NCI-H1694 treated with DMSO at 0.1 percent for 48 hours (cell line): ENCODE data around the gene AHCYL2.
"Not testable (repeated sequence)": the region's sequence is repeated elsewhere in the genome, so short reads cannot be mapped to it uniquely, and the experiment has no call there.

Experiments
- DNase-seq: peaks from one replicate; lab custom pipeline; 2025; lab: John Stamatoyannopoulos, UW

Gene AHCYL2

GRCh38 chr7:129351320-129351719 lies 126.5 kb downstream of the AHCYL2 start:
- DNase-seq, result no peak

- DNase-seq, result not testable (repeated sequence)
These were observed 128.3 kb downstream of the AHCYL2 start for GRCh38 chr7:129353104-129353503.

- DNase-seq, result no peak
These were observed 129.8 kb downstream of the AHCYL2 start for GRCh38 chr7:129354428-129355157.

- DNase-seq, result no peak
These were observed 131.3 kb downstream of the AHCYL2 start for GRCh38 chr7:129356176-129356575.

GRCh38 chr7:129359176-129359575 lies 134.3 kb downstream of the AHCYL2 start:
- DNase-seq, result no peak

- no peak for DNase-seq
These were observed 134.8 kb downstream of the AHCYL2 start for GRCh38 chr7:129359638-129360037.

- DNase-seq, result no peak
These were observed 136.9 kb downstream of the AHCYL2 start for GRCh38 chr7:129361771-129362170.

- no peak for DNase-seq
These were observed 137.7 kb downstream of the AHCYL2 start for GRCh38 chr7:129362496-129362895.

GRCh38 chr7:129367349-129367699 lies 142.5 kb downstream of the AHCYL2 start:
- DNase-seq, result no peak

- DNase-seq, result peak; percentile 52
These were observed 143.0 kb downstream of the AHCYL2 start for GRCh38 chr7:129367700-129368388.

GRCh38 chr7:129368389-129368986 lies 143.7 kb downstream of the AHCYL2 start:
- no peak for DNase-seq

- not testable (repeated sequence) for DNase-seq
These were observed 144.6 kb downstream of the AHCYL2 start for GRCh38 chr7:129369447-129369846.

- DNase-seq, result no peak
These were observed 146.0 kb downstream of the AHCYL2 start for GRCh38 chr7:129370812-129371211.

- no peak for DNase-seq
These were observed 146.7 kb downstream of the AHCYL2 start for GRCh38 chr7:129371487-129371886.

- DNase-seq, result no peak
These were observed 149.0 kb downstream of the AHCYL2 start for GRCh38 chr7:129373651-129374428.

GRCh38 chr7:129375141-129375938 lies 150.5 kb downstream of the AHCYL2 start:
- DNase-seq, result no peak

GRCh38 chr7:129376076-129376777 lies 151.4 kb downstream of the AHCYL2 start:
- DNase-seq, result peak; percentile 5

- DNase-seq, result no peak
These were observed 152.2 kb downstream of the AHCYL2 start for GRCh38 chr7:129376778-129377700.

- no peak for DNase-seq
These were observed 157.1 kb downstream of the AHCYL2 start for GRCh38 chr7:129381710-129382484.
